WTC11 (cell line): ENCODE measurements around the gene HLA-DPA1. TPM values are rescaled to one million over a fixed set of nuclear protein-coding genes. Genes with fewer than 3 reads are reported as not detected.

Experiments
- ATAC-seq: fragments of 200-7000 bp; cut with Tn5 transposase; 2 replicates; pipeline ENCODE4 v1.10.0; 2021; ENCODE audit warnings: mild to moderate bottlenecking, moderate library complexity
- CTCF ChIA-PET: fragments of 300-600 bp; sonication (Branson Sonifier 250); formaldehyde crosslinking; loops from one replicate; lab custom pipeline; 2021; ENCODE audit warnings: antibody characterized with exemption; lab: Charles Lee
- POLR2A ChIA-PET: fragments of 350-600 bp; sonication (Branson Sonifier 250); formaldehyde crosslinking; loops from one replicate; lab custom pipeline; 2021; ENCODE audit warnings: antibody characterized with exemption; lab: Charles Lee
- DNase-seq: peaks from one replicate; pipeline ENCODE4 v3.0.0; 2021; ENCODE audit warnings: low spot score
- H3K27ac Mint-ChIP-seq: 2 replicates; pipeline ENCODE4 v1.8.0; 2021; ENCODE audit warnings: mixed read lengths
- H3K27me3 Mint-ChIP-seq: 2 replicates; pipeline ENCODE4 v1.8.0; 2021; ENCODE audit warnings: low read depth, mild to moderate bottlenecking, moderate library complexity, mixed read lengths
- H3K36me3 Mint-ChIP-seq: 2 replicates; pipeline ENCODE4 v1.8.0; 2021; ENCODE audit warnings: mixed read lengths
- H3K4me1 Mint-ChIP-seq: 2 replicates; pipeline ENCODE4 v1.8.0; 2022; ENCODE audit warnings: mixed read lengths
- H3K4me3 Mint-ChIP-seq: 2 replicates; pipeline ENCODE4 v1.8.0; 2021; ENCODE audit warnings: mild to moderate bottlenecking, moderate library complexity, mixed read lengths
- H3K9me3 Mint-ChIP-seq: 2 replicates; pipeline ENCODE4 v1.8.0; 2021; ENCODE audit warnings: mixed read lengths
- ARID4B ChIP-seq: sonication (generic); formaldehyde crosslinking; IDR thresholded peaks from 2 replicates; pipeline ENCODE4 v1.8.0; 2023; ENCODE audit warnings: missing genetic modification reagents, mild to moderate bottlenecking, borderline replicate concordance
- E2F1 ChIP-seq: sonication (generic); formaldehyde crosslinking; IDR thresholded peaks from 2 replicates; pipeline ENCODE4 v1.8.0; 2022; ENCODE audit warnings: mild to moderate bottlenecking, missing genetic modification reagents
- ESRRA ChIP-seq: sonication (generic); formaldehyde crosslinking; IDR thresholded peaks from 2 replicates; pipeline ENCODE4 v1.8.1; 2022; ENCODE audit warnings: mild to moderate bottlenecking, missing genetic modification reagents, borderline replicate concordance
- HMGA2 ChIP-seq: fragments of 250-450 bp; sonication (Bioruptor Pico); IDR thresholded peaks from 2 replicates; pipeline ENCODE4 v1.4.0; 2021; ENCODE audit warnings: mild to moderate bottlenecking, moderate library complexity
- IRF2 ChIP-seq: sonication (generic); formaldehyde crosslinking; IDR thresholded peaks from 2 replicates; pipeline ENCODE4 v1.8.0; 2022; ENCODE audit warnings: low read depth, missing genetic modification reagents, borderline replicate concordance
- NFATC4 ChIP-seq: fragments of 250-450 bp; sonication (Bioruptor Pico); IDR thresholded peaks from 2 replicates; pipeline ENCODE4 v1.9.0; 2021; ENCODE audit warnings: mild to moderate bottlenecking
- NFE2L1 ChIP-seq: sonication (generic); formaldehyde crosslinking; IDR thresholded peaks from 2 replicates; pipeline ENCODE4 v1.8.1; 2023; ENCODE audit warnings: missing genetic modification reagents
- NR3C1 ChIP-seq: sonication (generic); formaldehyde crosslinking; conservative IDR thresholded peaks from 2 replicates; pipeline ENCODE4 v1.8.1; 2023; ENCODE audit warnings: low read depth, mild to moderate bottlenecking, missing genetic modification reagents
- PRRX2 ChIP-seq: fragments of 250-450 bp; sonication (Bioruptor Pico); IDR thresholded peaks from 2 replicates; pipeline ENCODE4 v1.8.0; 2021; ENCODE audit warnings: mild to moderate bottlenecking
- RELA ChIP-seq: sonication (generic); formaldehyde crosslinking; IDR thresholded peaks from 2 replicates; pipeline ENCODE4 v1.8.1; 2022; ENCODE audit warnings: missing genetic modification reagents, mild to moderate bottlenecking, borderline replicate concordance
- RORB ChIP-seq: fragments of 250-450 bp; sonication (Bioruptor Pico); IDR thresholded peaks from 2 replicates; pipeline ENCODE4 v1.9.0; 2021; ENCODE audit warnings: mild to moderate bottlenecking
- SOX15 ChIP-seq: fragments of 250-450 bp; sonication (Bioruptor Pico); IDR thresholded peaks from 2 replicates; pipeline ENCODE4 v1.9.0; 2021; ENCODE audit warnings: mild to moderate bottlenecking
- TCF7 ChIP-seq: sonication (generic); formaldehyde crosslinking; IDR thresholded peaks from 2 replicates; pipeline ENCODE4 v1.8.0; 2022; ENCODE audit warnings: mild to moderate bottlenecking, low read depth, missing genetic modification reagents, moderate library complexity
- USF1 ChIP-seq: sonication (generic); formaldehyde crosslinking; IDR thresholded peaks from 2 replicates; pipeline ENCODE4 v1.8.0; 2022; ENCODE audit warnings: mild to moderate bottlenecking, missing genetic modification reagents
- ZBTB21 ChIP-seq: sonication (generic); formaldehyde crosslinking; IDR thresholded peaks from 2 replicates; pipeline ENCODE4 v1.8.1; 2023; ENCODE audit warnings: mild to moderate bottlenecking, missing genetic modification reagents, borderline replicate concordance
- ZBTB43 ChIP-seq: sonication (generic); formaldehyde crosslinking; IDR thresholded peaks from 2 replicates; pipeline ENCODE4 v1.8.1; 2023; ENCODE audit warnings: mild to moderate bottlenecking, missing genetic modification reagents
- ZNF138 ChIP-seq: sonication (generic); formaldehyde crosslinking; conservative IDR thresholded peaks from 2 replicates; pipeline ENCODE4 v1.8.1; 2022; ENCODE audit warnings: mild to moderate bottlenecking, moderate library complexity, missing genetic modification reagents
- ZNF263 ChIP-seq: sonication (generic); formaldehyde crosslinking; IDR thresholded peaks from 2 replicates; pipeline ENCODE4 v1.8.1; 2022; ENCODE audit warnings: low read depth, mild to moderate bottlenecking, moderate library complexity, missing genetic modification reagents
- total RNA-seq: library from RNA; stranded (reverse); gene quantifications from 3 replicates; pipeline ENCODE4 v1.2.3, GENCODE V29; 2021
- TF ChIP-seq, protein P1 (sequence below): sonication (generic); formaldehyde crosslinking; conservative IDR thresholded peaks from 2 replicates; pipeline ENCODE4 v1.8.1; 2022; ENCODE audit warnings: mild to moderate bottlenecking, missing genetic modification reagents
- TF ChIP-seq, protein P2 (sequence below): sonication (generic); formaldehyde crosslinking; IDR thresholded peaks from 2 replicates; pipeline ENCODE4 v1.8.1; 2023; ENCODE audit warnings: mild to moderate bottlenecking, missing genetic modification reagents, moderate library complexity
- TF ChIP-seq, protein P3 (sequence below): sonication (generic); formaldehyde crosslinking; IDR thresholded peaks from 2 replicates; pipeline ENCODE4 v1.8.1; 2022; ENCODE audit warnings: low read depth, mild to moderate bottlenecking, moderate library complexity, missing genetic modification reagents, borderline replicate concordance
- TF ChIP-seq, protein P4 (sequence below): sonication (generic); formaldehyde crosslinking; IDR thresholded peaks from 2 replicates; pipeline ENCODE4 v1.8.0; 2022; ENCODE audit warnings: mild to moderate bottlenecking, missing genetic modification reagents

HLA-DPA1 gene
- total RNA-seq, 1 experiment from 2014 or later: 4.9 TPM

- DNase-seq: no peak
- Mint-ChIP-seq H3K27ac (no peak overlapping the region), H3K27me3 (peaks cover 23% of the 10 kb centered on the region), H3K36me3 (peaks cover 20% of the 10 kb centered on the region), H3K9me3 (peaks cover 36% of the 10 kb centered on the region), H3K4me3 (no peak overlapping the region), H3K4me1 (peaks cover 2% of the 10 kb centered on the region; the same call in 1 of the 2 replicates)
- ATAC-seq: no peak
- ChIA-PET CTCF (no interaction called here), POLR2A (no interaction called here)
- TF ChIP-seq IRF2 (CRISPR knock-in tag) (no peak), E2F1 (CRISPR knock-in tag) (no peak), NR3C1 (CRISPR knock-in tag) (no peak), ZBTB43 (CRISPR knock-in tag) (no peak), ZNF263 (CRISPR knock-in tag) (no peak), NFATC4 (no peak), ESRRA (CRISPR knock-in tag) (no peak)
- TF ChIP-seq, protein P1, sequence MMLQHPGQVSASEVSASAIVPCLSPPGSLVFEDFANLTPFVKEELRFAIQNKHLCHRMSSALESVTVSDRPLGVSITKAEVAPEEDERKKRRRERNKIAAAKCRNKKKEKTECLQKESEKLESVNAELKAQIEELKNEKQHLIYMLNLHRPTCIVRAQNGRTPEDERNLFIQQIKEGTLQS: no peak
These were observed 22.2 kb upstream of the HLA-DPA1 start for GRCh38 chr6:33095681-33096080.

DNA sequence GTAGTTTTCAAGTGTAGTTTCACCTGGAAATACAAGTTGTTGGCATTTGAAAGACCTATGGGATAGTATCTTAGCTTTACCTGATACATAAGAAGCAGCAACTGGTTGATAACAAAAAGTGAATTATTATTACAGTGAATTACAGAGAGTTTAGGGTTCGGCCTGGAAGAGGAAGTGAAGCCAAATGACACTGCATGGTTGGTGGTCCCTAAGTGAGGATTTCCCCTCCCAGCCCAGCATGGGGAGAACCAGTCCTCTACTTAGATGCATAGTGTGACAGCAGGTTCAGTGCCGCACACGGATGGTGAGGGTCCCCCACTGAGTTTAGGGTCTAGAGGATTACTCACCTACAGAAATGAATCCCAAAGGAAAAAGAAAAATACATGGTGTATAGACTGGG is 20.4 kb upstream of the HLA-DPA1 start:
- ChIA-PET CTCF (no interaction called here), POLR2A (no interaction called here)
- Mint-ChIP-seq H3K27ac (no peak overlapping the region), H3K4me3 (no peak overlapping the region), H3K27me3 (peaks cover 14% of the 10 kb centered on the region), H3K9me3 (peaks cover 17% of the 10 kb centered on the region), H3K4me1 (peaks cover 2% of the 10 kb centered on the region; the same call in 1 of the 2 replicates), H3K36me3 (peaks cover 4% of the 10 kb centered on the region; the same call in 1 of the 2 replicates)
- DNase-seq (no peak), ATAC-seq (no peak)
- TF ChIP-seq TCF7 (CRISPR knock-in tag): no peak
- TF ChIP-seq ZBTB21: no peak
- TF ChIP-seq SOX15 (CRISPR knock-in tag): no peak
- no peak for TF ChIP-seq PRRX2 (CRISPR knock-in tag)
- TF ChIP-seq, protein P1: no peak
- TF ChIP-seq, protein P2, sequence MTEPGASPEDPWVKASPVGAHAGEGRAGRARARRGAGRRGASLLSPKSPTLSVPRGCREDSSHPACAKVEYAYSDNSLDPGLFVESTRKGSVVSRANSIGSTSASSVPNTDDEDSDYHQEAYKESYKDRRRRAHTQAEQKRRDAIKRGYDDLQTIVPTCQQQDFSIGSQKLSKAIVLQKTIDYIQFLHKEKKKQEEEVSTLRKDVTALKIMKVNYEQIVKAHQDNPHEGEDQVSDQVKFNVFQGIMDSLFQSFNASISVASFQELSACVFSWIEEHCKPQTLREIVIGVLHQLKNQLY: no peak
- no peak for TF ChIP-seq ARID4B
- TF ChIP-seq USF1 (CRISPR knock-in tag): no peak
- TF ChIP-seq HMGA2 (CRISPR knock-in tag): no peak
- TF ChIP-seq RORB (CRISPR knock-in tag): no peak
- TF ChIP-seq, protein P3, sequence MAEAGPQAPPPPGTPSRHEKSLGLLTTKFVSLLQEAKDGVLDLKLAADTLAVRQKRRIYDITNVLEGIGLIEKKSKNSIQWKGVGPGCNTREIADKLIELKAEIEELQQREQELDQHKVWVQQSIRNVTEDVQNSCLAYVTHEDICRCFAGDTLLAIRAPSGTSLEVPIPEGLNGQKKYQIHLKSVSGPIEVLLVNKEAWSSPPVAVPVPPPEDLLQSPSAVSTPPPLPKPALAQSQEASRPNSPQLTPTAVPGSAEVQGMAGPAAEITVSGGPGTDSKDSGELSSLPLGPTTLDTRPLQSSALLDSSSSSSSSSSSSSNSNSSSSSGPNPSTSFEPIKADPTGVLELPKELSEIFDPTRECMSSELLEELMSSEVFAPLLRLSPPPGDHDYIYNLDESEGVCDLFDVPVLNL: no peak
- TF ChIP-seq ESRRA (CRISPR knock-in tag): no peak
- no peak for TF ChIP-seq RELA (CRISPR knock-in tag)
- no peak for TF ChIP-seq ZNF138
- TF ChIP-seq NFE2L1 (CRISPR knock-in tag): no peak
- TF ChIP-seq, protein P4, sequence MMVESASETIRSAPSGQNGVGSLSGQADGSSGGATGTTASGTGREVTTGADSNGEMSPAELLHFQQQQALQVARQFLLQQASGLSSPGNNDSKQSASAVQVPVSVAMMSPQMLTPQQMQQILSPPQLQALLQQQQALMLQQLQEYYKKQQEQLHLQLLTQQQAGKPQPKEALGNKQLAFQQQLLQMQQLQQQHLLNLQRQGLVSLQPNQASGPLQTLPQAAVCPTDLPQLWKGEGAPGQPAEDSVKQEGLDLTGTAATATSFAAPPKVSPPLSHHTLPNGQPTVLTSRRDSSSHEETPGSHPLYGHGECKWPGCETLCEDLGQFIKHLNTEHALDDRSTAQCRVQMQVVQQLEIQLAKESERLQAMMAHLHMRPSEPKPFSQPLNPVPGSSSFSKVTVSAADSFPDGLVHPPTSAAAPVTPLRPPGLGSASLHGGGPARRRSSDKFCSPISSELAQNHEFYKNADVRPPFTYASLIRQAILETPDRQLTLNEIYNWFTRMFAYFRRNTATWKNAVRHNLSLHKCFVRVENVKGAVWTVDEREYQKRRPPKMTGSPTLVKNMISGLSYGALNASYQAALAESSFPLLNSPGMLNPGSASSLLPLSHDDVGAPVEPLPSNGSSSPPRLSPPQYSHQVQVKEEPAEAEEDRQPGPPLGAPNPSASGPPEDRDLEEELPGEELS (CRISPR knock-in tag): no peak
